GM19438 (cell line): ENCODE results near the gene OR14A16.

Experiments
- ATAC-seq: cut with Tn5 transposase; IDR thresholded peaks from one replicate; pipeline ENCODE4 v1.9.1; 2021; ENCODE audit warnings: low read depth; ENCODE audit not compliant: unreplicated experiment

OR14A16 gene

DNA sequence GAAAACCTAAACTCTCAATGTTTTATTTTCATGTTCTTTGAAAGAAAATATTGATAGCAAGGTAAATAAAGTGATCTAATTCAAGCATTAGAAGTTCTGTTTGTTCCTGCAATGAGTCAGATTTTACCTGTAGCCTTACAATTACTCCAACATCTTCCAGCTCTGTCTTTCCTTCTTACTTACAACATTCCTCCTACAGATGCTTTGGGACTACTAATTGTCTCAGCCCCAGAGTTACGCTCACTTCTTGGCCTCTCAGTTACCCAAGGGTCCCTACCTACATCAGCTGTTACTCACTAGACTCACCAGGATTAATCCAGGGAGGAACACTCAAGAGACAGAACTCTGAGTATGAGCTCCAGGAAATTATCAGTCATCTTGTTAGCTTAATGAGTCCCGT is 26.4 kb downstream of the OR14A16 start:
- no peak for ATAC-seq

GRCh38 chr1:247769603-247770002 is 54.3 kb downstream of the OR14A16 start:
- ATAC-seq: no peak
